HL-60 (cell line): ENCODE data around the gene NOXO1.

Experiments used
- GABPA ChIP-seq: IDR thresholded peaks from 2 replicates; pipeline ENCODE4 v1.6.1; 2012; ENCODE audit warnings: low read depth
- POLR2AphosphoS5 ChIP-seq: IDR thresholded peaks from 2 replicates; pipeline ENCODE4 v1.6.1; 2012; ENCODE audit warnings: low read depth
- SPI1 ChIP-seq: IDR thresholded peaks from 2 replicates; pipeline ENCODE4 v1.6.1; 2012; ENCODE audit warnings: low read depth, mild to moderate bottlenecking, borderline replicate concordance
- TF ChIP-seq, protein P1 (sequence below): IDR thresholded peaks from one replicate; pipeline ENCODE4 v1.5.1; 2011; ENCODE audit warnings: low read length, control low read depth, inconsistent platforms; ENCODE audit not compliant: insufficient read depth
- TF ChIP-seq, protein P2 (sequence below): IDR thresholded peaks from 2 replicates; pipeline ENCODE4 v1.6.1; 2012; ENCODE audit warnings: low read depth; ENCODE audit not compliant: insufficient replicate concordance

GRCh38 chr16:2015947-2016208, 34.6 kb upstream of the NOXO1 start:
- TF ChIP-seq POLR2AphosphoS5 (no peak), SPI1 (no peak), GABPA (no peak)
- TF ChIP-seq, protein P1, sequence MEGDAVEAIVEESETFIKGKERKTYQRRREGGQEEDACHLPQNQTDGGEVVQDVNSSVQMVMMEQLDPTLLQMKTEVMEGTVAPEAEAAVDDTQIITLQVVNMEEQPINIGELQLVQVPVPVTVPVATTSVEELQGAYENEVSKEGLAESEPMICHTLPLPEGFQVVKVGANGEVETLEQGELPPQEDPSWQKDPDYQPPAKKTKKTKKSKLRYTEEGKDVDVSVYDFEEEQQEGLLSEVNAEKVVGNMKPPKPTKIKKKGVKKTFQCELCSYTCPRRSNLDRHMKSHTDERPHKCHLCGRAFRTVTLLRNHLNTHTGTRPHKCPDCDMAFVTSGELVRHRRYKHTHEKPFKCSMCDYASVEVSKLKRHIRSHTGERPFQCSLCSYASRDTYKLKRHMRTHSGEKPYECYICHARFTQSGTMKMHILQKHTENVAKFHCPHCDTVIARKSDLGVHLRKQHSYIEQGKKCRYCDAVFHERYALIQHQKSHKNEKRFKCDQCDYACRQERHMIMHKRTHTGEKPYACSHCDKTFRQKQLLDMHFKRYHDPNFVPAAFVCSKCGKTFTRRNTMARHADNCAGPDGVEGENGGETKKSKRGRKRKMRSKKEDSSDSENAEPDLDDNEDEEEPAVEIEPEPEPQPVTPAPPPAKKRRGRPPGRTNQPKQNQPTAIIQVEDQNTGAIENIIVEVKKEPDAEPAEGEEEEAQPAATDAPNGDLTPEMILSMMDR: no peak
- TF ChIP-seq, protein P2, sequence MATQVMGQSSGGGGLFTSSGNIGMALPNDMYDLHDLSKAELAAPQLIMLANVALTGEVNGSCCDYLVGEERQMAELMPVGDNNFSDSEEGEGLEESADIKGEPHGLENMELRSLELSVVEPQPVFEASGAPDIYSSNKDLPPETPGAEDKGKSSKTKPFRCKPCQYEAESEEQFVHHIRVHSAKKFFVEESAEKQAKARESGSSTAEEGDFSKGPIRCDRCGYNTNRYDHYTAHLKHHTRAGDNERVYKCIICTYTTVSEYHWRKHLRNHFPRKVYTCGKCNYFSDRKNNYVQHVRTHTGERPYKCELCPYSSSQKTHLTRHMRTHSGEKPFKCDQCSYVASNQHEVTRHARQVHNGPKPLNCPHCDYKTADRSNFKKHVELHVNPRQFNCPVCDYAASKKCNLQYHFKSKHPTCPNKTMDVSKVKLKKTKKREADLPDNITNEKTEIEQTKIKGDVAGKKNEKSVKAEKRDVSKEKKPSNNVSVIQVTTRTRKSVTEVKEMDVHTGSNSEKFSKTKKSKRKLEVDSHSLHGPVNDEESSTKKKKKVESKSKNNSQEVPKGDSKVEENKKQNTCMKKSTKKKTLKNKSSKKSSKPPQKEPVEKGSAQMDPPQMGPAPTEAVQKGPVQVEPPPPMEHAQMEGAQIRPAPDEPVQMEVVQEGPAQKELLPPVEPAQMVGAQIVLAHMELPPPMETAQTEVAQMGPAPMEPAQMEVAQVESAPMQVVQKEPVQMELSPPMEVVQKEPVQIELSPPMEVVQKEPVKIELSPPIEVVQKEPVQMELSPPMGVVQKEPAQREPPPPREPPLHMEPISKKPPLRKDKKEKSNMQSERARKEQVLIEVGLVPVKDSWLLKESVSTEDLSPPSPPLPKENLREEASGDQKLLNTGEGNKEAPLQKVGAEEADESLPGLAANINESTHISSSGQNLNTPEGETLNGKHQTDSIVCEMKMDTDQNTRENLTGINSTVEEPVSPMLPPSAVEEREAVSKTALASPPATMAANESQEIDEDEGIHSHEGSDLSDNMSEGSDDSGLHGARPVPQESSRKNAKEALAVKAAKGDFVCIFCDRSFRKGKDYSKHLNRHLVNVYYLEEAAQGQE: no peak
